Measurements from ENCODE around the gene EPB41L1. TPM values are rescaled to one million over a fixed set of nuclear protein-coding genes. Genes with fewer than 3 reads are reported as not detected.

EPB41L1 gene
- polyA plus RNA-seq, 4 donors, result 10.5 to 26.5 (median 12.6) TPM

GRCh38 chr20:36199345-36200257 is 45.1 kb downstream of the EPB41L1 start:
- WGBS, 3 donors, result 53 to 59% (median 57%) methylated on average over 6 of the region's 6 CpGs
- no peak overlapping the region for H3K4me3 ChIP-seq (ENCODE audit: low read depth in 1 of 3, low read length in 3 of 3)
- DNase-seq (peak; percentile 74 to 87), FAIRE-seq (no peak)
- no peak overlapping the region for H3K27ac ChIP-seq (ENCODE audit: low read depth in 1 of 3, low read length in 2 of 3)
- H3K4me1 ChIP-seq (ENCODE audit: control insufficient read depth in 3 of 3, insufficient read depth in 2 of 3, low read depth in 1 of 3, low read length in 2 of 3), result no peaks in the 10 kb centered on the region
- no peaks in the 10 kb centered on the region for H3K9me3 ChIP-seq (ENCODE audit: control insufficient read depth in 2 of 2, insufficient read depth in 1 of 2, low read depth in 1 of 2, low read length in 1 of 2)
- H3K27me3 ChIP-seq (ENCODE audit: control insufficient read depth in 3 of 3, insufficient read depth in 3 of 3, low read length in 3 of 3), result no peaks in the 10 kb centered on the region
- H3K36me3 ChIP-seq (ENCODE audit: control insufficient read depth in 3 of 3, insufficient read depth in 2 of 3, low read depth in 1 of 3, low read length in 3 of 3), result peaks cover 0 to 77% (median 0%) of the 10 kb centered on the region in 3 donors

- DNase-seq (no peak), FAIRE-seq (no peak)
- Histone ChIP-seq H3K9me3 (ENCODE audit: control insufficient read depth in 2 of 2, insufficient read depth in 1 of 2, low read depth in 1 of 2, low read length in 1 of 2) (no peaks in the 10 kb centered on the region), H3K27ac (ENCODE audit: low read depth in 1 of 3, low read length in 2 of 3) (no peak overlapping the region), H3K27me3 (ENCODE audit: control insufficient read depth in 3 of 3, insufficient read depth in 3 of 3, low read length in 3 of 3) (no peaks in the 10 kb centered on the region), H3K36me3 (ENCODE audit: control insufficient read depth in 3 of 3, insufficient read depth in 2 of 3, low read depth in 1 of 3, low read length in 3 of 3) (peaks cover 0 to 70% (median under 1%) of the 10 kb centered on the region in 3 donors), H3K4me3 (ENCODE audit: low read depth in 1 of 3, low read length in 3 of 3) (no peak overlapping the region), H3K4me1 (ENCODE audit: control insufficient read depth in 3 of 3, insufficient read depth in 2 of 3, low read depth in 1 of 3, low read length in 2 of 3) (no peaks in the 10 kb centered on the region)
- WGBS, 3 donors, result 80 to 92% (median 83%) methylated on average over 1 of the region's 1 CpG
Measured at GRCh38 chr20:36200451-36200850, 45.9 kb downstream of the EPB41L1 start.

GRCh38 chr20:36201198-36201597 is 46.7 kb downstream of the EPB41L1 start:
- WGBS, 3 donors, result 80 to 88% (median 87%) methylated on average over 4 of the region's 4 CpGs
- Histone ChIP-seq H3K4me1 (ENCODE audit: control insufficient read depth in 3 of 3, insufficient read depth in 2 of 3, low read depth in 1 of 3, low read length in 2 of 3) (no peaks in the 10 kb centered on the region), H3K27ac (ENCODE audit: low read depth in 1 of 3, low read length in 2 of 3) (no peak overlapping the region), H3K4me3 (ENCODE audit: low read depth in 1 of 3, low read length in 3 of 3) (no peak overlapping the region), H3K27me3 (ENCODE audit: control insufficient read depth in 3 of 3, insufficient read depth in 3 of 3, low read length in 3 of 3) (no peaks in the 10 kb centered on the region), H3K36me3 (ENCODE audit: control insufficient read depth in 3 of 3, insufficient read depth in 2 of 3, low read depth in 1 of 3, low read length in 3 of 3) (peaks cover 0 to 73% (median 6%) of the 10 kb centered on the region in 3 donors), H3K9me3 (ENCODE audit: control insufficient read depth in 2 of 2, insufficient read depth in 1 of 2, low read depth in 1 of 2, low read length in 1 of 2) (no peaks in the 10 kb centered on the region)
- FAIRE-seq (no peak), DNase-seq (no peak)

GRCh38 chr20:36202891-36203338 is 48.4 kb downstream of the EPB41L1 start:
- H3K4me3 ChIP-seq (ENCODE audit: low read depth in 1 of 3, low read length in 3 of 3), result no peak overlapping the region
- peaks cover 0 to 74% (median 8%) of the 10 kb centered on the region in 3 donors for H3K36me3 ChIP-seq (ENCODE audit: control insufficient read depth in 3 of 3, insufficient read depth in 2 of 3, low read depth in 1 of 3, low read length in 3 of 3)
- no peak overlapping the region for H3K27ac ChIP-seq (ENCODE audit: low read depth in 1 of 3, low read length in 2 of 3)
- H3K27me3 ChIP-seq (ENCODE audit: control insufficient read depth in 3 of 3, insufficient read depth in 3 of 3, low read length in 3 of 3), result no peaks in the 10 kb centered on the region
- WGBS, 3 donors, result 31 to 37% (median 33%) methylated on average over 18 of the region's 18 CpGs
- FAIRE-seq, result no peak
- no peaks in the 10 kb centered on the region for H3K9me3 ChIP-seq (ENCODE audit: control insufficient read depth in 2 of 2, insufficient read depth in 1 of 2, low read depth in 1 of 2, low read length in 1 of 2)
- H3K4me1 ChIP-seq (ENCODE audit: control insufficient read depth in 3 of 3, insufficient read depth in 2 of 3, low read depth in 1 of 3, low read length in 2 of 3), result no peaks in the 10 kb centered on the region
- peak; percentile 58 to 66 for DNase-seq

- Histone ChIP-seq H3K9me3 (ENCODE audit: control insufficient read depth in 2 of 2, insufficient read depth in 1 of 2, low read depth in 1 of 2, low read length in 1 of 2) (no peaks in the 10 kb centered on the region), H3K36me3 (ENCODE audit: control insufficient read depth in 3 of 3, insufficient read depth in 2 of 3, low read depth in 1 of 3, low read length in 3 of 3) (peaks cover 0 to 74% (median 8%) of the 10 kb centered on the region in 3 donors), H3K27me3 (ENCODE audit: control insufficient read depth in 3 of 3, insufficient read depth in 3 of 3, low read length in 3 of 3) (no peaks in the 10 kb centered on the region), H3K27ac (ENCODE audit: low read depth in 1 of 3, low read length in 2 of 3) (no peak overlapping the region), H3K4me1 (ENCODE audit: control insufficient read depth in 3 of 3, insufficient read depth in 2 of 3, low read depth in 1 of 3, low read length in 2 of 3) (no peaks in the 10 kb centered on the region), H3K4me3 (ENCODE audit: low read depth in 1 of 3, low read length in 3 of 3) (no peak overlapping the region)
- DNase-seq, result no peak
- WGBS, 3 donors, result 85 to 89% (median 87%) methylated on average over 3 of the region's 3 CpGs
- no peak for FAIRE-seq
Measured at GRCh38 chr20:36203861-36204260, 49.3 kb downstream of the EPB41L1 start.

- 81 to 92% (median 84%) methylated on average over 3 of the region's 3 CpGs for WGBS, 3 donors
- H3K27me3 ChIP-seq (ENCODE audit: control insufficient read depth in 3 of 3, insufficient read depth in 3 of 3, low read length in 3 of 3), result no peaks in the 10 kb centered on the region
- H3K4me3 ChIP-seq (ENCODE audit: low read depth in 1 of 3, low read length in 3 of 3), result no peak overlapping the region
- DNase-seq (no peak), FAIRE-seq (no peak)
- no peaks in the 10 kb centered on the region for H3K9me3 ChIP-seq (ENCODE audit: control insufficient read depth in 2 of 2, insufficient read depth in 1 of 2, low read depth in 1 of 2, low read length in 1 of 2)
- H3K36me3 ChIP-seq (ENCODE audit: control insufficient read depth in 3 of 3, insufficient read depth in 2 of 3, low read depth in 1 of 3, low read length in 3 of 3), result peaks cover 2 to 79% (median 13%) of the 10 kb centered on the region in 3 donors
- no peaks in the 10 kb centered on the region for H3K4me1 ChIP-seq (ENCODE audit: control insufficient read depth in 3 of 3, insufficient read depth in 2 of 3, low read depth in 1 of 3, low read length in 2 of 3)
- H3K27ac ChIP-seq (ENCODE audit: low read depth in 1 of 3, low read length in 2 of 3), result no peak overlapping the region
Measured at GRCh38 chr20:36205026-36205425, 50.5 kb downstream of the EPB41L1 start.

GRCh38 chr20:36206068-36206467 is 51.5 kb downstream of the EPB41L1 start:
- no peak overlapping the region for H3K4me3 ChIP-seq (ENCODE audit: low read depth in 1 of 3, low read length in 3 of 3)
- no peaks in the 10 kb centered on the region for H3K4me1 ChIP-seq (ENCODE audit: control insufficient read depth in 3 of 3, insufficient read depth in 2 of 3, low read depth in 1 of 3, low read length in 2 of 3)
- DNase-seq (no peak), FAIRE-seq (no peak)
- no peaks in the 10 kb centered on the region for H3K27me3 ChIP-seq (ENCODE audit: control insufficient read depth in 3 of 3, insufficient read depth in 3 of 3, low read length in 3 of 3)
- no peaks in the 10 kb centered on the region for H3K9me3 ChIP-seq (ENCODE audit: control insufficient read depth in 2 of 2, insufficient read depth in 1 of 2, low read depth in 1 of 2, low read length in 1 of 2)
- peaks cover 3 to 80% (median 13%) of the 10 kb centered on the region in 3 donors for H3K36me3 ChIP-seq (ENCODE audit: control insufficient read depth in 3 of 3, insufficient read depth in 2 of 3, low read depth in 1 of 3, low read length in 3 of 3)
- WGBS, 3 donors, result 88 to 91% (median 90%) methylated on average over 9 of the region's 9 CpGs
- no peak overlapping the region for H3K27ac ChIP-seq (ENCODE audit: low read depth in 1 of 3, low read length in 2 of 3)

- no peaks in the 10 kb centered on the region for H3K9me3 ChIP-seq (ENCODE audit: control insufficient read depth in 2 of 2, insufficient read depth in 1 of 2, low read depth in 1 of 2, low read length in 1 of 2)
- no peaks in the 10 kb centered on the region for H3K27me3 ChIP-seq (ENCODE audit: control insufficient read depth in 3 of 3, insufficient read depth in 3 of 3, low read length in 3 of 3)
- no peak overlapping the region for H3K27ac ChIP-seq (ENCODE audit: low read depth in 1 of 3, low read length in 2 of 3)
- FAIRE-seq (no peak), DNase-seq (no peak)
- H3K36me3 ChIP-seq (ENCODE audit: control insufficient read depth in 3 of 3, insufficient read depth in 2 of 3, low read depth in 1 of 3, low read length in 3 of 3), result peaks cover 3 to 79% (median 13%) of the 10 kb centered on the region in 3 donors
- H3K4me1 ChIP-seq (ENCODE audit: control insufficient read depth in 3 of 3, insufficient read depth in 2 of 3, low read depth in 1 of 3, low read length in 2 of 3), result no peaks in the 10 kb centered on the region
- no peak overlapping the region for H3K4me3 ChIP-seq (ENCODE audit: low read depth in 1 of 3, low read length in 3 of 3)
- 84 to 91% (median 90%) methylated on average over 9 of the region's 9 CpGs for WGBS, 3 donors
Measured at GRCh38 chr20:36206641-36207040, 52.1 kb downstream of the EPB41L1 start.
